Inferior parietal cortex (tissue), 1 donor: ENCODE data around the gene PNPT1.
"Not testable (repeated sequence)": the region's sequence is repeated elsewhere in the genome, so short reads cannot be mapped to it uniquely, and the experiment has no call there.

Experiments used
- DNase-seq: peaks from one replicate; pipeline ENCODE4 v3.0.0-alpha.2; 2016; ENCODE audit errors: extremely low spot score

Gene PNPT1

DNA sequence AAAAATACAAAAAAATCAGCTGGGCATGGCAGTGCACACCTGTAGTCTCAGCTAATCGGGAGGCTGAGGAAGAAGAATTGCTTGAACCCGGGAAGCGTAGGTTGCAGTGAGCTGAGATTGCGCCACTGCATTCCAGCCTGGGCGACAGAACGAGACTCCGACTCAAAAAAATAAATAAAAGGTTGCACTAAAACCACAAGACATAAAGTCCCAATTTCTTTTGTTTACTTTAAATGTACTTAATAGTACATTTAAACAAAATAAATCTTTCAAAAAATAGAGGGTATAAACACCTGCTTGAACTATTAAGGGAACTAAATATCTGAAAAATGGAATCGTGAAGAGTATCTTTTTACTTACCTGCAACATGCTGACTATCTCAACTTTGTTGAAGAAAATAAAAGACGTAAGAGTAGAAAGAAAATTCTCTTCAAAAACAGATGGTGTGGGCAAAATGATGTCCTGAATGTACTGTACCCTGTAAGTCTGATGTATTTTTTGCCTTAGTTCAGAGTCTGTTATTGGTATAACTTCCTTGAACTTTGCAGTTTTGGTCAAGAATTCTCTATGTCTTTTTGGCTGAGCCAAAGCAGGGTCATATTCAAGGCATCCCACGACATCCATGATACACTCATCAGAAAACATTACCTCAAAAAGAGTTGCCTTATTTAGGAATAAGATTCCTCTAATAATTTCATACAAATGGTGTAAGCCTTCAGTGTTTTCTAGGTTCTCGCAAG lies 95.4 kb downstream of the PNPT1 start:
- DNase-seq: no peak

DNA sequence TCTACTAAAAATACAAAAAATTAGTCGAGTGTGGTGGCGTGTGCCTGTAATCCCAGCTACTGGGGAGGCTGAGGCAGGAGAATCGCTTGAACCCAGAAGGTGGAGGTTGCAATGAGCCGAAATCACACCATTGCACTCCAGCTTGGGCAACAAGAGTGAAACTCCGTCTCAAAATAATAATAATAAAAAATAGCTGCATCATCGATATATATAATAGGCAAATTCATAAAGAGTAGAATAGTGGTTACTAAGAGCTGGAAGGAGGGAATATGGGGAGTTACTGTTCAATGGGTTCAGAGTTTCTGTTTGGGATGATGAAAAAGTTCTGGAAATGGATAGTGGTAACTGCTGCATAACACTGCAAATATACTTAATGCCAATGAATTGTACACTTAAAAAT lies 96.8 kb downstream of the PNPT1 start:
- DNase-seq: not testable (repeated sequence)

DNA sequence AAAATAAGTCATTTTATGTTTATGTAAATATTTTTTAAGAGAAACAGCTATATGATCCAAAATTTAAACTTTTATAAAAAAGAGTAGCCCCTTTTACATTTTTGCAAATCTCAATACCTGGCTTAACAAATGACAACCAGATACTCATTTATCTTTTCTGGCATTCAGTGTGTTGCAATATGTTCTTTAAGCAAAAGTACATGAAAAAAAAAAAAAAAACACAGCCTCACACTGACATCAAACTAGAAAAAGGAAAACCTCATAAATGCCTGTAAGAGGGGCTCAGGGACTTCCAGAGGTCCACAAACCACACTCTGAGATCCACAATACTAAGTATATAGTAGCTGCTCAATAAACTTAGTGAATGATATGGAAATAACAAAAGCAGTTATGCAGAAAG lies 98.1 kb downstream of the PNPT1 start:
- DNase-seq: no peak

DNA sequence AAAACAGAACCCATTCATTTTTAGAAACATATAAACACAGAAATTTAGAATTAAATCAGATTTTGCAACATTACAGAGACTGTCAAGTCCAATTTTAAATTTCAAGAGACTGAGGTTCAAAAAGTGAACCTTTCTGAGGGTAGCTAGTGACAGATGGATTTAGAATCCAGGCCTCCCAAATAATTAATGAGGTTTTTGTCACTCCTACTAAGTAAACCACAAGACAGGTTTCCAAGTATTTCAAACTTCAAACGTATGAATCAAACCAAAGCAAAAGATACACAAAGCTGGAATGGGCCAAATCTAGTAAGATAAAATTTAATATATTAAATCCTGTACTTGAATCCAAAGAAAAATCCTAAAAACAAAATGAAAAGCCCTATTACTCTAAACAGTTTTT lies 101.5 kb downstream of the PNPT1 start:
- no peak for DNase-seq

DNA sequence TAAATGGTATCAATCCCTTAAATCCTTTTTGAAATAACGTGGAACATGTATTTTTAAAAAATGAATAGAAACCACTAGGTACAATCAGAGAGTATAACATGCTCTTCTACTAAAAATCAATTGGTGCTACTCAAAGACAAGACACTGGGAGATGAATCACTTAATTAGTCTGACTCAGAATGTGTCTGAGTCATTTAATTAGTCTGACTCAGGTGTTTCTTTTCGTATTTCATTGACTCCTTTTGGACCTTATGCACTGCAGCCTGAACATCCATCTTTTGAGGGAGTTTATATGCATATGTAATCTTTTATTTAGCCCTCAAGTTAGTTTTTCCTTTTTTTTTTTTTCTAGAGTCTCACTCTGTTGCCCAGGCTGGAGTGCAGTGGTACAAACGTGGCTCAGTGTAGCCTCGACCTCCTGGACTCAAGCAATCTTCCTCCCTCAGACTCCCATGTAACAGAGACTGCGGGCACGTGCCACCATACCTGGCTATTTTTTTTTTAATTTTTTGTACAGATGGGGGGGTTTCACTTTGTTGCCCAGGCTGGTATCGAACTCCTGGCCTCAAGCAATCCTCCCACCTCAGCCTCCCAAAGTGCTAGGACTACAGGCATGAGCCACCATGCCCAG lies 102.7 kb downstream of the PNPT1 start:
- DNase-seq: no peak

DNA sequence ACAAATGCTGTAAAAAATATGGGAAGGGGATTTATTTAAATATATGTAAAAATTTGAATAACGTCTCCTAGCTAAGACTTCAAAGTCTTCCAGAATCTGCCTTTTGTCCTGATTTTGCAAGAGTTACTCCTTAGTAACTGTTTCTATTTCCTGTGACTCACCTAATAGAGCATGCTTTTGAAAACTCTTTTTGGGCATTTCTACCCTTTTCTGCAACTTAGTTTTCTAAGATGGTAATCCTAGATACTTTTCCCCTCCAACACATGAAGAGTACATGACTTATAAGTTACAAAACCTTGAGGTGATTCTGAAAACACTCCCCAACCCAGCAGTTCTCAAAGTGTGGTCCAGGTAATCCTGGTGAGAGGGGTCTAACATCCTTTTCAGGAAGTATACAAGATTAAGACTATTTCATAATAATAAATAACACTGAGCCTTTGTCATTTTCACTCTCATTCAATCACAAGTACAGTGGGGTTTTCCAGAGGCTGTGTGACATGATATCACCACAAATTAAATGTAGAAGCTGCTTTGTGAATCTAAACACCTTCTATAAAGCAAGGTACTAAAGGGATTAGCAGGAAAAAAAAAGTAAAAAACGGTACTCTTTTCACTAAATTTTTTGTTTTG lies 108.1 kb downstream of the PNPT1 start:
- no peak for DNase-seq
